ENCODE results near the gene ARHGEF10L.

ARHGEF10L gene

DNA sequence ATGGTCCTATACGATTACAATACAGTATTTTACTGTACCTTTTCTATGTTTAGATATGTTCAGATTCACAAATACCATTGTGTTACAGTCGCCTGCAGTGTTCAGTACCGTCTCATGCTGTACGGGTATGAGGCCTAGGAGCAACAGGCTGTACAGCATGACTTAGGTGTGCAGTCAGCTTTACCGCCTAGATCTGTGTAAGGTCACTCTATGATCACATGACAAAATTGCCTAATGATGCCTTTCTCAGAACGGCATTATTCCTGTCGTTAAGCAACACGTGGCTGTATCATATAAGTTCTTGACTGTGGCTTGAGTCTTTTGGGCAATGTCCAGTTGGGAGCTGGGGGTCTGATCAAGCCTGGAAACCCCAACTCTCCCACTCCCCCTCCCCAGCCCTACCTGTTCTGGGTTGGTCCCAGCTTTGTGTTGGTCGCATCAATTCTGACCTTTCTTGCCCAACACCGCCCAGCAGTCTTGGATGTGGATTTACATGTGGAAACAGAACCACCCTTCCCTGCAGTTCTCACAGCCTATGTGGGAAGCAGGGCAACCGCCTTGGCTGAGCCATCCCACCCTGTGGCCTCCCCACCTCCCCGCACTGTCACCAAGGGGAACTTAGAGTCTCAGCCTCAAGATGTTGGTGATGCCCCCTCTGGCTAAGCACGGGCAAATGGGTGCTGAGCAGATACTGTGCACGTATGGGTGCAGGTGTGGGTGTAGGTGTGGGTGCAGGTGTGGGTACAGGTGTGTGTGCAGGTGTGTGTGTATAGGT lies 135.4 kb downstream of the ARHGEF10L start:
- no peak for DNase-seq

DNA sequence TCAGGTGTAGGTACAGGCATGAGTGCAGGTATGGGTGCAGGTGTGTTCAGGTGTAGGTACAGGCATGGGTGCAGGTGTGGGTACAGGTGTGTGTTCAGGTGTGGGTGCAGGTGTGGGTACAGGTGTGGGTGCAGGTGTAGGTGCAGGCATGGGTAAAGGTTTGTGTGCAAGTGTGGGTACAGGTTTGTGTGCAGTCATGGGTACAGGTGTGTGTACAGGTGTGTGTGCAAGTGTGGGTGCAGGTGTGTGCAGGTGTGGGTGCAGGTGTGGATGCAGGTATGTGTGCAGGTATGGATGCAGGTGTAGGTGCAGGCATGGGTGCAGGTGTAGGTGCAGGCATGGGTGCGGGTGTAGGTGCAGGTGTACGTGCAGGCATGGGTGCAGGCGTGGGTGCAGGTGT lies 136.2 kb downstream of the ARHGEF10L start:
- DNase-seq, result no peak

More for the DNA sequence above, 135.4 kb downstream of the ARHGEF10L start:
- intact Hi-C loops (cut with DNase I), result no loop called here

DNA sequence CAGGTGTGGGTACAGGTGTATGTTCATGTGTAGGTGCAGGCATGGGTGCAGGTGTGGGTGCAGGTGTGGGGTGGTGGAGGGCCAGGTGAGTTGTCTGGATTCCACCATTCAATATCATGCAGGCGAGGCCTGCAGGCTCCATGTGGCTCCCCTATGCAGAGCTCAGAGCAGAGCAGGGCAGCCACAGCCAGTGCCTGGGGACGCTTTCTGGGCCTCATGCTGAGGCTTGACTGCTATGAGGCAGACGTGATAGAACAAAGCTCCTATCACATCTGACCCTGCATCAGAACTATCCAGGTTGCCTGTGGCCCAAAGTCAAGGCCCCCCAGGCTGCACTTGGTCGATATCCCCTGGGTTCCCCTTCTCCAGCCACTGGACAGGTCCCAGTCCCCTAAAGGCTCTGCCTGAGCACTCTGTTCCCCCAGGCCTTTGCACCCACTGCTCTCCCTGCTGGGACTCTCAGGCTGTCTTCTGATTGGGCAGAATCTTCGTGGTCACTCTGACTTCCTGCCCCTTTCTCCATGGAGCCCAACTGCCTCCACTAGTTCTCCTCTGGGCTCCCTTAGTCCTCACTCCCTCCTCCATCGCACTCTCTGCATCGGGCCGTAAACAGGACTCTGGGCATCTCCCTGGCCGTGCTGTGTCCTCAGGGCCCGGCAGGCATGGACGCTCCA lies 137.0 kb downstream of the ARHGEF10L start:
- intact Hi-C loops (cut with DNase I), result no loop called here
- DNase-seq, result no peak

More for the DNA sequence above, 136.2 kb downstream of the ARHGEF10L start:
- intact Hi-C loops (cut with DNase I), result no loop called here

DNA sequence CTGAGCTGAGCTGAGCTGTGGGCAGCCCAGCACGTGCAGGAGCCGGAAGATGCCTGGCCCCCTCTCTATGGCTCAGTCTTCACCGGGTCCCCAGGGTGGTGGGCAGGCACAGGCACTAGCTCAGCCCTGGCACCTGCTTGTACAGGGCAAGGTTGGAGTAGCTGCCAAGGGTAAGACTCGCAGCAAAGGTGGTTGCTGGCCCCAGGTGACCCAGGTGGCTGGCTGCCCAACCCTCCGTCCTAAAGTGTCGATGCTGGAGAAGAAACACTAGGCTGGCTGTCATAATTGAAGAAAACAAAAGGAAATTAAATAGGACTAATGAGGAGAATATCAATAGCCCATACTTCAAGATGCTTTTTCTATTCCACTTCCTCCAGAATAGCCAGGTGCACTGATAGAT lies 138.5 kb downstream of the ARHGEF10L start:
- DNase-seq, result no peak

DNA sequence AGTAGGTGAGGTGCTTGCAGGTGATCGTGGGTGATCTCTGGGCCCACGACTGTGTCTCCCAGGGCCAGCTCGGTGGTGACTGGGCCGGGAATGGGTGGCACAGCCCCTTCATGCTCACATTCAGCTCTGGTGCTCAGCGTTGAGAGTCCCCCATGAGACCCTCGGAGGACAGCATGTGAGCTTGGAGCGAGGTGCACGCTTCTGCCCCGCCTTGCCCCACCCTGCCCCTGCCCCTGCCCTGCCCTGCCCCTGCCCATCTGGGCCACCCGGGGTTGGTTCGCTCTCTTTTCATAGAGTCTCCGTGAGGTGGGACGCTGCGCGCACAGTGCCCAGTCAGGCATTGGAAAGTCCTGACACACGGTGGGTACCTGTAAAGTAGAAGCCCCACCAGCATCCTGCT lies 140.4 kb downstream of the ARHGEF10L start:
- intact Hi-C loops (cut with DNase I), result no loop called here
- DNase-seq, result no peak

More for the DNA sequence above, 138.5 kb downstream of the ARHGEF10L start:
- intact Hi-C loops (cut with DNase I), result no loop called here

DNA sequence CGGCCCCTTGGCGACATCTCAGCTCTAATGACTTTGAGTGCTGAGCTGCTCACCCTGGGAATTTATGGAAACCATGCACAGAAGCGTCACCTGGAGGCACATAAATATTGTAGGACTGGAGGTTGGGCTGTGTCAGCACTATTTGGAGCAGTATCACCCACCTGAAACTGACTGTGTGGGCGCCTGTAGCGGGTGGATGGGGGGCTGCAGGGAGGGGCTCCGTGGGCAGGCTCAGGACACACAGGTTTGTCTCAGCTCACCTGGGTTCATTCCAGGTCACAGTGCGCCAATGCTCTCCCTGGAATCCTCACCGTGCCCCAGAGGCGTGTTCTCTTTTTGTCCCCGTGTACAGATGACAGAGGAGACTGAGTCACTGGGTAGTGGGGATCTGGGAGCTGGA lies 140.8 kb downstream of the ARHGEF10L start:
- DNase-seq, result peak in 41 of 42 donors; percentile 22 to 78 (median 56)
- intact Hi-C loops (cut with DNase I), result no loop called here

DNA sequence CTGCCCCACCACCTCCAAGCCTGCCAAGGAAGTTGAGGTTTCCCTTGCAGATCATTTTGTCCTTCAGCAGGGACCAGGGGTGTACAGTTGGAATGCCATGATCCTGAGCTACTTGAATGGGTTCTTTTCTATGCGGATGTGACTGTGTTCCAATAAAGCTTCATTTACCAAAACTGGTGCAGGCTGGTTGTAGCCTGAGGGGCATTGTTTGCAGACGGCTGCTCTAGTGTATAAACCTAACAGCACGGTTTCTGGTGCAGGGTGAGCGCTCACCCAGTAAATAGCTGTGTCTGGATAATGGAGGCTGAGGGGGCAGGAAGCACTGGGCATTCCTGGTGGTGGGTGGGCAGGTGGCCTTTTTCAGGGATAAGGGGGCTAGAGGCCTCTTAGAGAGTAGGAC lies 142.9 kb downstream of the ARHGEF10L start:
- intact Hi-C loops (cut with DNase I), result no loop called here
- DNase-seq, result no peak

DNA sequence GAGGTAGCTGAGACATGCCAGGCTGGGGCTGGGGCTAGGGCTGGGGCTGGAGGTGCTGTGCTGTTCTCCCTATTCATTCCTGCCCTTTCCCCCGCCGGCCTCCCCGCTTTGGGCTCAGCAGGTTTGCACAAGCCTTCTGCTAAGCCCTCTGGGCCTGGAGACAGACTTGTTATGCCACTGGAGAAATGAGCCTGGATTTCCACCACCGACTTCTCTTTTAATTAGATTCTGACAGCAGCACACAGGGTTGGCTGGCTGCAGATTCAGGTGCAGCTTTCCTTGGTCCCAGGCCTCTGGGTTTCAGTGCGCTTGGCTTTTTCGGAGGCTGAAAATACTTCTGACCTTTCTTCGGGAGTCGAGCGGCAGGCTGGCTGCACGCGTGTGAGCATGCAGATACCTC lies 144.1 kb downstream of the ARHGEF10L start:
- intact Hi-C loops (cut with DNase I), result no loop called here
- DNase-seq, result no peak

DNA sequence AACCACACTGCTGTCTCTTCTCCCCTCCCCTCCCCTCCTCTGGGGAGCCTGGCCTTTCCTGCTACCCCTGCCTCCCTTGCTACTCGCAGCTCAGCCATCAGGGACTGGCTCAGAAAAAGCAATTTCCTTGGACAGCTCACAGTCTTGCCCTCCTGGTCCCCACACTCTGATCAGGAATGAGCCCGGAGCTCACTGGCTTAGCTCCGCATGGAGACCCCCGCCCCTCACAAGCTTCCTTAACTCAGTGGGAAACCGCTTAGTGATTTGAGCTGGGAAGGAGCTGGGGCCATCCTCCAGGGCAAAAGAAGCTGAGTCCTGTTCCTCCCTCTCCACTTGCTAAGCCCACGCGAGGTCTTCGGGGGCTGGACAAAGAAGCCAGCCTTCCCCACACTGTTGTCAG lies 145.3 kb downstream of the ARHGEF10L start:
- no peak for DNase-seq
- intact Hi-C loops (cut with DNase I), result no loop called here

DNA sequence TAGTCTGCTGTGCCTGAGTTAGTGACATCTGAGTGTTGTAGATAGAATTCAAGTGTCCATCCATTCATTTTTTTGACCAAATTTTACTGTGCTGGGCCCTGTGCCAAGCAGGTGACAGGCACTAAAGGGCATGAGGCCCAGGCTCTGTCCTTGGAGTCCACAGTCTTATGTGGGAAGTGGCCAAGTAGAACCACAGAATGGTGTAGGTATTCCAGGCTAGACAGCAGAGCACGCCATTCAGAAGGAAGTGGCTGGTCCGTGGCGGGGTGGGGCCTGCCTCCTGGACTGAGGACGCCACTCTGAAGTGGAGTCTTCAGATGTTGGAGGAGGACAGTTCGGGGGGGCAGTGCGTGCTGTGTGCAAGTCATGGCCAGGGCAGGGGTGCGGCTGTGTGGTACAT lies 146.8 kb downstream of the ARHGEF10L start:
- DNase-seq, result no peak
- intact Hi-C loops (cut with DNase I), result no loop called here

DNA sequence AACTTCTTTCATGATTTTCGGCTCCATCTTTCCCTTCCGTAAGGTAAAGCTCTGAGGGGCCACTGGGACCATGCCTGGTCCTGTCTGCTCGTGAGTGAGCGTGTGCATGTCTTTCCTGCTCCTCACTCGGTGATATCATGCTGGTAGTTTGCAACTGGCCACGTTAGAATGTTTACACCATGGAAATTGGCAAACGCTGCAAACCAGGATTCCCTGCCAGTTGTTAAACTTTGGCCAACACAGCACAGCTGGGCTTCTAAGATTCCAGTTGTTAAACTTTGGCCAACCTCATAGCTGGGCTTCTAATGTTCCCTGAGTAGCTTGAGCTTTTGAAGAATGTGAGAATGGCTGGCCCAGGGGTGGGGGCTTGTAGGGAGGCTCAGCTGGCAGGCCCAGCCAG lies 147.6 kb downstream of the ARHGEF10L start:
- DNase-seq, result no peak
- intact Hi-C loops (cut with DNase I), result no loop called here

DNA sequence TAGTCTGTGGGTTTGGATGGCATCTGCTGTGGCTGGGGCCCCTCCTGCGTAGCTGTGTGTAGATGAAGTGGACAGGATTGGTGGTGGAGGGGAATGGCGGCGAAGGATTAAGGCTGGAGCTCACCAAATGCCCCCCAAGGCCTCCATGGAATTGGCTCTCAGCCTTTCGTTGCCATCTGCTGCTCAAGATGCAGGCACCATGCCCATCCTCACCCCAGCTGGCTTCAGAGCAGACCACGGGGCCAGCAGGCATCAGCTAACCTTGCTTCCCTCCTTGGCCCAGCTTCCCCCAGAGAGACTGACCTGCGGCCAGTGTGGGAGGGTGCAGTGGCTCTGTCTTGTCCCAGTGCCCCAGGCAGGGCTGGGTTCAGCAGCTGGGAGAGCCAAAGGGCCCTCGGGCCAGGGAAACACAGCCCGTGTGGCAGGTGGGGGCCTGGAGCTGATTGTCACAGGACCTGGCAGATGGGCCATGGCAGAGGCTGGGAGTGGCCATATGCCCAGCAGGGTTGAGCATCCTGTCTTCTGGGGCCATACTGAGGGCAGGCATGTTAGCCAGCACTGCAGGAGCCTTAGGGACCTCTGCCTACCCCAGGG lies 148.8 kb downstream of the ARHGEF10L start:
- DNase-seq, result peak in 11 of 42 donors; percentile 17 to 59 (median 35)
- intact Hi-C loops (cut with DNase I), result no loop called here

DNA sequence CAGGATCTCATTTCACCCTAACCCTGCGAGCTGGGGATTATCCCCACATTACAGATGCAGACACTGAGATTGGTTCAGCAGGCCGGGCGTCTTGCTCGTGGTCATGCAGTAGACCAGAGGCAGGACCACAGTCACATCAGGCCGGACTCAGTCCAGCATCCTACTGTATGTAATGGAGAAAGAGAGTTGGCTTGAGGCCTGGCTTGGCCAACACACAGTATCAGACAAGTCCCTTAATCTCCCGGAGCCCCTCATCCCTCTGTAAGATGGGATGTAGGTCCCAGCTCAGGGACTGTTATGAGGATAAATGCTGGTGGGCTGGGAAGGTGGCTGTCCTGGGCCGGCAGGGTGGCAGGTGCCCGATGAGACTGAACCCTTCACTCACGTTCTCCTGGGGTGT lies 149.5 kb downstream of the ARHGEF10L start:
- intact Hi-C loops (cut with DNase I), result no loop called here
- DNase-seq, result no peak

DNA sequence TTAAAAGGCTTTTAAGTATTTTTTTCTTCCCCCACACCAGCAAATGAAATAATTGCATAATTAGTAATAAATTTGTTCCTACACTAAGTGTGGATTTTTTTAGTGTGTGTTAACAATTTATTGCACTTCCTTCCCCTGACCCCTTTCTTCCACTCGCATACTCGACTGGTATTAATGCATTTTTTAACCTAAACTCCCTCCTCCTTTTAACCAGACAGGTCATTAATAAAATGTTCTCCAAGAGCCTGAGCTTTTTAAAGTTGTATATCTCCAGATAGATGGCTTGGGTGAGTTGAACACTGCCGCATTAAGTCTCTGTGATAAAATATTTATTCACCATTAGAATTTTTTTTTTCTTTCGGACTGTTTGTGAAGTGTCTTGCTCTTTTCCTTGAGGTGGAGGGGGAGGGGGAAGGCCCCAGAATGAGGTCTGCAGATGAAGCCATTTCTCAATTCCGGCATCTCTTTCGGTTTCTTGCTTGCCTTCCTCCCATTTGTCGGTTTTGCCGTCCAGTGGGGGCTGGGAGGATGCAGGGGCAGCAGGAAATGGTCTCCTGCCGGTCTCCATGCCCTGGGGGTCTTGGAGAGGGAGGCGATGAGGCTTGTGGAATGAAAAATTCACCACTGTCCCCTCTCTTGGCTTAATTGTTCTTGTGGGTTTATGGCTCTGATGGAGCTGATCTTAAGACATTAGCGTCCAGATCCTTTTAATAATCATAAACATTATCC lies 151.6 kb downstream of the ARHGEF10L start:
- intact Hi-C loops (cut with DNase I), result no loop called here

DNA sequence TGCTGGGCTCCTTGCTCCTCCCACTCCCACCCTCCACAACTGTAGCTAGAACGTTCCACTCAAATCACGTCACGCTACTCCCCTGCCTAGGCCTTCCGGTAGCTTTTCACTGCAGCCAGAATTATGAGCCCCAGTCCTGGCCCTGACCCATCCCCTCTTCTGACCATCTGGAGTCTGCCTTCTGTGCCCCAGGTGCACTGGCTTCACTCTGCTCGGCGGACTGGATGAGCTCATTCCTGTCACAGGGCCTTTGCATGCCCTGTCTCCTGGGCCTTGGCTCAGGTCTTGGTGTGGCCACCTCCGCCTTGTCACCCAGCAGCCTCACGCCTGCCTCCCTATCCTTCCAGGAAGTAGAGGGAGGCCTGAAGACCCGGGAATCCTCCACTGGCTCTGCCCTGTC lies 153.1 kb downstream of the ARHGEF10L start:
- DNase-seq, result no peak
- intact Hi-C loops (cut with DNase I), result no loop called here

More for the DNA sequence above, 151.6 kb downstream of the ARHGEF10L start:
- no peak for DNase-seq

DNA sequence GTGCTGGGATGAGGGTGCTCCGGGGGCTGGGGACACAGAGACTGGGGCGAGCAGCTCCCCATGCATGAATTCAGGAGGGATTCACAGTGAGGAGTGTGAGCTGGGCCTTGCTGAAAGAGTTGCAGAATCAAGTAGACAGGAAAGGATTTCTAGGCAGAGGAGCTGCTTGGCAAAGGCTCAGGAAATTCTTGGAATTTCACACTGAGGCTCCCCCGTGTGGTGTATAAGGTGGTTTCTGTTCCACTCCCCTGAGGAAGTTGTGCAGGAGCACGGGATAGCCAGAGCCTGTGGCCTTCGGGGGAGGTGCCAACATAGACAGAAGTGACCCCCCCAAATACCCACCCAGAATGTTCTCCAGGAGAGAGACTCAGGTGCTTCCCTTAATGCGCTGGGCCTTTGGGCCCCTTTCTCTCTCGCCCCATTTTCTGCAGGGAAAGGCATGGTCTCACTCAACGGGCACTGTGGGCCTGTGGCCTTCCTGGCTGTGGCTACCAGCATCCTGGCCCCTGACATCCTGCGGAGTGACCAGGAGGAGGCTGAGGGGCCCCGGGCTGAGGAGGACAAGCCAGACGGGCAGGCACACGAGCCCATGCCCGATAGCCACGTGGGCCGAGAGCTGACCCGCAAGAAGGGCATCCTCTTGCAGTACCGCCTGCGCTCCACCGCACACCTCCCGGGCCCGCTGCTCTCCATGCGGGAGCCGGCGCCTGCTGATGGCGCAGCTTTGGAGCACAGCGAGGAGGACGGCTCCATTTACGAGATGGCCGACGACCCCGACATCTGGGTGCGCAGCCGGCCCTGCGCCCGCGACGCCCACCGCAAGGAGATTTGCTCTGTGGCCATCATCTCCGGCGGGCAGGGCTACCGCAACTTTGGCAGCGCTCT lies 157.2 kb downstream of the ARHGEF10L start:
- intact Hi-C loops (cut with DNase I), result no loop called here
- DNase-seq, result peak in 36 of 42 donors; percentile 17 to 79 (median 46)

DNA sequence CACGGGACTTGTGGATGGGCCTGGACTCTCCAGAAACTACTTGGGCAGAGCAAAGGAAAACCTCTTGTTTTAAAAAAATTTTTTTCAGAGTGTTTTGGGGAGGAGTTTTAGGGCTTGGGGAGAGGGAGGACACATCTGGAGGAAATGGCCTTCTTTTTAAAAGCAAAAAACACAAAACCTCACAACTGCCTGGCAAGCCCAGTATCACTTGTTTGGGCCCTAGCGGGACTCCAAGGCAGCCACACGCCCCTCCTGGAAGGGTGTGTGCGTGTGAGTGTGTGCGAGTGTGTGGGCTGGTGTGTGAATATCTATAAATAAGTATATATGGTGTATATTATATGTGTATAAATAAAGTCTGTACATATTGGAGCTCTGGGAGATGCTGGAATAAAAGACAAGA lies 158.0 kb downstream of the ARHGEF10L start:
- no peak for DNase-seq
- intact Hi-C loops (cut with DNase I), result no loop called here

DNA sequence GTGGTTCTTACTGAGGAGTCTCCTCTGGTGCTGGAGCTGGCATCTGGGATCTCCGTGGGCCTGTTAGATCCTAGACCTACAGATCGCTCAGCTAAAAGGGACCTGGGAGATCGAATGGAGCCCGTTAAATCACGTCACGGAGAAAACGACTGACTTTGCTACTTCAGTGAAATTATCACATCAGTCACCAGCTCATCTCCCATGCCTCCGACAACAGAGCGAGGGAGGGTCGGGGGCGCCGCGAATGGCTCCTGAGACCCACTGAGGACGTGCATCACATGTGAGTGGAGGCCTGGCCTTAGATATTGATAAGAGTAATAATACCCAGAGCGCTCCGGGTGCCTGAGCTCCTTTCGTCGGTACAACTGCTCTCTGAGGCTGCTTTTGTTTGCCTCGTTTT lies 160.1 kb downstream of the ARHGEF10L start:
- no peak for DNase-seq
- intact Hi-C loops (cut with DNase I), result no loop called here
